WI38 (cell line): ENCODE results near the gene POLR2J.
"Not testable (repeated sequence)": the region's sequence is repeated elsewhere in the genome, so short reads cannot be mapped to it uniquely, and the experiment has no call there.

Experiments used
- H3K4me3 ChIP-seq: 2 replicates; pipeline ENCODE4 v1.5.1; 2011; ENCODE audit warnings: low read depth, mild to moderate bottlenecking, control low read depth, low read length
- TF ChIP-seq, protein P1 (sequence below): IDR thresholded peaks from 2 replicates; pipeline ENCODE4 v1.5.1; 2012; ENCODE audit warnings: low read depth, mild to moderate bottlenecking, control low read depth, low read length

POLR2J gene

DNA sequence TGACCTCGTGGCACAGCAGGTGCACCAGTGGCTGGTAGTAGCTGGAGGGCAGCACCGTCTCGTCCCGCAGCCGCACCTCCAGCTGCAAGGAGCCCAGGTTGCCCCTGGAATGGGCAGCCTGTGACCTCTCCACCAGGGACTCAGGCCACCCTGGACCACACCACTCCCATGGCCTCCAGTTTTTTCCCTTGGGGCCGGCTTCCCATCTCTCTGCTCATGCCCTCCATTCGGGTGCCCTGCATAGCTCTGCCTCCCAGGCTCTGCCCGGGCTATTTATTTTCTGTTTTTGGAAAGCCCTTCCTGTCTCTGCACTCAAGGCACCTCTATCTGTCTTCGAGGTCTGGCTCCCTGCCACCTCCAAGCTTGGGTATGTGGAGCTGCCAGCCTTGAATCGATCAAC, 18.1 kb upstream of the POLR2J start:
- not testable (repeated sequence) for H3K4me3 ChIP-seq

DNA sequence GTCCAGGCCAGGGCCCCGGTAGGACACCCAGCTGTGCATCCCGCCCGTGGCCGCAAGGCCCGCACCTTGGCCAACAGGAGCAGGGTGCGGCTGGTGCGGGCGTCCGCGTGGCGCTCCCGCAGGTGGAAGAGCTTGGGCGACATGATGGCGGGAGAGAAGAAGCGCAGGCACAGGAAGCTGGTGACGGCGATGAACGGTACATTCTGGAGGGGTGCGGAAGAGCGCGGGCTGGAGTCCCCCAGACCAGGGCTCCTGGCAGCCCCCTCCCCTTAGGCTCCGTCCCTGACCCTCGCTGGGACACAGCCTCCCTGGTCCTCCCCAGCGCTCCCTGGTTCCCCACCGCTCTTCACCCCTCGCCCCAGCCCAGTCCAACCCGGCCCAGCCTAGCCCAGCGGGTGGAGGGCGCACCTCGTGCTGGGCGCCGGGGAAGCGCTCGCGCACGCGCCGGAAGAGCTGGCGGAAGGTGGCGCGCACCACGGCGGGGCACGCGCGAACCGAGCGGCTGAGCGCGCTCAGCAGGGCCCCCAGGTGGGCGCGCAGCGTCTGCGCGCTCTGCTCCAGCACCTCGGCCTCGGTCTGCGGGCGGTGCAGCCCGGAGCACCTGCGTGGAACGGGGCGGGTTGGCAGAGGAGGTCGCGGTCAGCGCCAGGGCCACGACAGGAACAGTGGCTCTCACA, 15.9 kb upstream of the POLR2J start:
- not testable (repeated sequence) for H3K4me3 ChIP-seq

DNA sequence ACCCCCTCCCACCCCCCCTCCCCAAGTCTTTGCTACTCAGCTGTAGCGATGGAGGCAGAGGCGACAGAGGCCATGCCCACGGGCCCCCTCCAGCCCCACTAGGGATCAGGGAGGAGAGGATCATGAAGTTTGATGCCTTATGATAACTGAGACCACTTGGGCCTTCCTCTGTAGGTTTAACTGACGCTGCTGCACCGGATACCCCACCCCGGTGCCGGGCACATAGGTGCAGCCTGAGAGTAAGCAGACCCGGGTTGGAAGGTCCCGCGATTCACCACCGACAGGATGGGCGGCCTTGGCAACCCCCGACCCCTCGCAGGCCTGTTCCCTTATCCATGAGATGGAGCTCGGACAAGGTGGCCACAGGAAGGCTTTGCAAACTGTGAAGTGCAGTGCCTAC, 15.3 kb upstream of the POLR2J start:
- not testable (repeated sequence) for H3K4me3 ChIP-seq

DNA sequence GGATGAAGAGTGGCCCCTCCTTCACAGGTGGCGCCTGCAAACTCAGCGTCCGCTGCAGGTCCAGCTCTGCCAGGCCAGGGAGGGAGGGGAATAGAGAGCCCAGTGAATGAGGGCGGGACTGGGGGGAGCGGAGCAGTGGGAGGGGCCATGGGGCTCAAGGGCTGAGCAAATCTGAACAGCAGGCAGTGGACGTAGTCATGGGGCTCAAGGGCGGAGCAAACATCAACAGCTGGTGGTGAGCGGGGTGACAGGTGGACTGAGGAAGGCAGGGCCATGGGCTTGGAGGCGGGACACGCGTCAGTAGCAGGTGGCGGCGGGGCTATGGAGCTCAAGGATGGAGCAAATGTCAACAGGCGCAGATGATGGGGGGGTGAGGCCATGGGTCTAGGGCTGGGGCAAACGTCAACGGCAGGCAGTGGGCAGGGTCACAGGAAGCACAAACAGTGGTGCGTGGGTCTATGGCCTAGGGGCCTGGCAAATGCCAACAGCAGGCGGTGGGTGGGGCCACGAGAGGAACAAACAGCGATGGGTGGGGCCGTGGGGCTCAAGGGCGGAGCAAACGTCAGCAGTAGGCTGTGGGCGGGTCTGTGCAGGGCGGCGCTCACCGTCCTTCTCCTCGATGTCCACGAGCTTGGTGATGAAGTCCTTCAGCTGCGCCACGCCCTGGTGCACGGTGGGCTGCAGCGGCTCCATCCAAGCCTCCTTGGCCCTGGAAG, 14.7 kb upstream of the POLR2J start:
- H3K4me3 ChIP-seq: not testable (repeated sequence)

DNA sequence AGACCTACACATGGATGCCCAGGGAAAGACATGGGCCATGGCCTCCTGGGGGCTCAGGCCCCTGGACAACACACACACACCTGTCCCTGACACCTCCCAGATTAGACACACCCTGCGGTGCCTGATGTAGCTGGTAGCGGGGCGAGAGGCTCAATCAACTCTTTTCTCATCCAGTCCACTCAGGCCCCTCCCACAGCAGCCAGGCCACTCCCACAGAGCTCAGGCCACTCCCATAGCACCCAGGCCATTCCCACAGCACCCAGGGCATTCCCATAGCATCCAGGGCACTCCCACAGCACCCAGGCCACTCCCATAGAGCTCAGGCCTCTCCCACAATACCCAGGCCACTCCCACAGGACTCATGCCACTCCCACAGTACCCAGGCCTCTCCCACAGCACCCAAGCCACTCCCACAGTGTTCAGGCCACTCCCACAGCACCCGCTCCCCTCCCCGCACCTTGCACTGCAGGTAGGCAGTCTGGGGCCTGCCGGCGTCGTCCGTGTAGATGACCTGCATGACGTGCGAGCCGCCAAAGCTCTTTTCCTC, 11.9 kb upstream of the POLR2J start:
- not testable (repeated sequence) for H3K4me3 ChIP-seq

DNA sequence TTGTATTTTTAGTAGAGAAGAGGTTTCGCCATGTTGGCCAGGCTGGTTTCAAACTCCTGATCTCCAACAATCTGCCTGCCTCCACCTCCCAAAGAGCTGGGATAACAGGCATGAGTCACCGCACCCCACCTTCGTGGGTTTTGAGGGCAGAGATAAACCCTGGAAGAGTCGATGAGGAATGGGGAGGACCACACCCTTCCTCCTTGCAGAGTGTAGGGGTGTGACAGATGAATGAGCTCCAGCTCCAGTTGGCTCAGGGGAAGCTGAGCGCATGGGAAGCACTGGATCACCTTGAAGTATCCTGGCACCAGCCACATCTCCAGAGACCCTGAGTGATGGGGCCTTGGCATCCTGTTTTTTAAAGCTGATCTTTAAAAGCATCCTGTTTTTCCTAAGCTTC, 5.6 kb upstream of the POLR2J start:
- not testable (repeated sequence) for H3K4me3 ChIP-seq

DNA sequence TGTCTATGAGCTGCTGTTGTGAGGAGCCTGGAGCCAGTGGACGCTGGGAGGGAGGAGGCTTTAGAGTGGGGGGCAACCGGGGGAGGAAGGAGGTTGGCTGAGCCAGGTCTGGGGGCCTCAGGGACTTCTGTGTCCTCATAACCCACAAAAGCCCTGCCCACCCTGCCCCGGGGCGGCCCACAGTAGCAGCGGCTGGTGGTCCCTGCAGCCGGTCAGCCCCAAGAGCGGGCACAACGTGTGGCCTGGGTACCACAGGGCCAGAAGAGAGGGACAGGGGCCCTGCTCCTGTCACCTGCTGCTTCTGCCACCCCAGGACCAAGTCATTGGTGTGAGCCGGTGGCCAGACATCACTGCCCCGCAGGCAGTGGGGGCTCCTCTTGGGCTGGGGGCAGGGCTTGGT, 3.2 kb upstream of the POLR2J start:
- H3K4me3 ChIP-seq: not testable (repeated sequence)

DNA sequence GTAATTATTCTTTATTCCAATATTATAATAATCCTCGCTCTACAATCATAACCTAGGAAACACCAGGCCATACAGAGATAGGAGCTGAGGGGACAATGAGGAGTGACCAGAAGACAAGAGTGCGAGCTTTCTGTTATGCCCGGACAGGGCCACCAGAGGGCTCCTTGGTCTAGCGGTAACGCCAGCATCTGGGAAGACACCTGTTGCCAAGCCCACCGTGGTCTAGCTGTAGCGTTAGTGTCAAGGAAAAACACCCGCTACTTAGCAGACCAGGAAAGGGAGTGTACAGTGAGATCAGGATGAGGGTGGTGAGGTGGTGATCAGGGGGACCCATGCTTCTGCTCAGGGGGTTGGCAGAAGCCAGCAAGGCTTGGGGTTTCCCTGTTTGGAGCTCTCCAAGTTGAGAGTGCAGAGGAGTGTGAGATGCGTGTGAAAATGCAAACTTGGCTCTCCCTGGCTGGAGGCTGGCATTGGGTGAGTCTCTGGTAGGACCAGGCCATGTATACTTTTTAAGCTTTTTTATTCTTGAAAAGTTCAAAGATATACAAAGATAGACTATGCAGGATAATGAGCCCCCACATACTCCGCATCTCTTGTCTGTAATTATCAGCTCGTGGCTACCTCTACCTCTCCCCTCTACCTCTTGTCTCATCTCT, 1.4 kb upstream of the POLR2J start:
- TF ChIP-seq, protein P1, sequence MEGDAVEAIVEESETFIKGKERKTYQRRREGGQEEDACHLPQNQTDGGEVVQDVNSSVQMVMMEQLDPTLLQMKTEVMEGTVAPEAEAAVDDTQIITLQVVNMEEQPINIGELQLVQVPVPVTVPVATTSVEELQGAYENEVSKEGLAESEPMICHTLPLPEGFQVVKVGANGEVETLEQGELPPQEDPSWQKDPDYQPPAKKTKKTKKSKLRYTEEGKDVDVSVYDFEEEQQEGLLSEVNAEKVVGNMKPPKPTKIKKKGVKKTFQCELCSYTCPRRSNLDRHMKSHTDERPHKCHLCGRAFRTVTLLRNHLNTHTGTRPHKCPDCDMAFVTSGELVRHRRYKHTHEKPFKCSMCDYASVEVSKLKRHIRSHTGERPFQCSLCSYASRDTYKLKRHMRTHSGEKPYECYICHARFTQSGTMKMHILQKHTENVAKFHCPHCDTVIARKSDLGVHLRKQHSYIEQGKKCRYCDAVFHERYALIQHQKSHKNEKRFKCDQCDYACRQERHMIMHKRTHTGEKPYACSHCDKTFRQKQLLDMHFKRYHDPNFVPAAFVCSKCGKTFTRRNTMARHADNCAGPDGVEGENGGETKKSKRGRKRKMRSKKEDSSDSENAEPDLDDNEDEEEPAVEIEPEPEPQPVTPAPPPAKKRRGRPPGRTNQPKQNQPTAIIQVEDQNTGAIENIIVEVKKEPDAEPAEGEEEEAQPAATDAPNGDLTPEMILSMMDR: peak; percentile 32
- H3K4me3 ChIP-seq: not testable (repeated sequence)

DNA sequence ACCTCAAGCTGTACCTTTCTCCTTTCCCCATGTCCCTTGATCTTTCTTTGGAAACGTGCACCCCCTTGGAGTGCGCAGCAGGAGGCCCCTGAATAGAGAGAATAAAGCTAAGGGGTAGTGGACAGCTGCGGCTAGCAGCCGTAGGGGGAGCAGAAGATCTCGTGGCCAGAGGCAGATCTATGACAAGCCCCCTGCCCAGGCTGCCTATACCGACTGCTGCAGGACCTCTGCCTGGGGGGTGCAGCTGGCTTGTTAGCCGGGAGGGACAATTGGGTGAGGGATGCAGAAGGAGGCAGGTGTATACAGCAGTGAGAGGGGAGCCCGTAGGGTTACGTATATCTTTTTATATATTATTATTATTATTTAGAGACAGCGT, 475 bp upstream of the POLR2J start:
- H3K4me3 ChIP-seq: not testable (repeated sequence)

DNA sequence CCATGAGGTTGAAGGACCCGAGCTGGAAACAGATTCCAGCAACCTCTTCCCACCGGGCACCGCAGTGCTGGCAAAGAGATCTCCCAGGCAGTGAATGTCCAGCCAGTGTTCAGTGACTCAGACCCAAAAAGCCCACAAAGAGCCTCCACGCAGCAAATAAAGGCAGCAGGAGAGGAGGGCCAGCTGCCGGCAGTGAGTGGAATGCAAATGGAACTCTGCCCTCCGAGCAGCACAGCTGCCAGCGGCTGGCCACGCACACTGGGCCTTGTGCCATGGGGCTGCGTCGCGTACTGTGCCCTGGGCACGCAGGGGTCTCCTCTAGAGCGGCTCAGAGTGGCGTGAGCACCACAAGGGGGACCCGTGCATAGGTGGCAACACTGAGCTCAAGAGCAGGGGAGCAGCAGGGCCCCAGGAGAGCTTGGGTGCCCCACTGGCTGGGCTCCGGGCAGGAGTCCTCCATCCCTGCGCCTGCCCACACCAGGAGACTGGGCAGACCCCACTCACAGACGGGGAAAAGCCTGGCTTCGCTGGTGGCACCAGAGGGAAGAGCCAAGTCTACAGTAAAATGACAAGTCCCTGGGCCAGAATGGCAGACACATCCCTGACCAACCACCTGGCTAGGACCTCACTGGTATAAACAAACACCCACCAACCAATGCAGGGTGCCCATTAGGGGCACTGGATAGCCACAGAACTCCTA, 3.8 kb downstream of the POLR2J start:
- H3K4me3 ChIP-seq: not testable (repeated sequence)

DNA sequence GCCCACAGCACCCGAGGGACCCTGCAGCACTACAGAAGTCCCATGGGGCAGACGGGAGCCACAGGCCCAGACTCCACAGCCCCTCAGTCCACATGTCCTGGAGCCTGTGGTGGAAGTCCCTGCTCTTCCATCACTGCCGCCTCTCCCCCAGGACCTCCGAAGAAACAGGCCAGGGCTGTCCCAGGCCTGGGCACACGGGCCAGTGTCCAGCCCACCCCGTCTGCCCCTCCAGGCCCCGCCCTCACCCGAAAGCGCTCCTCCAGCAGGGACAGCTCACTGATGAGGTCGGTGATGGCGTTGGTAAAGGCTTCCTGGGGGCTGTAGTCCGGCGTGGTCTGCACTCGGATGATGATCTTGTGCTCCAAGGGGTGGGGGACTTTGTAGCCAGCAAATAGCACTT, 4.6 kb downstream of the POLR2J start:
- not testable (repeated sequence) for H3K4me3 ChIP-seq

DNA sequence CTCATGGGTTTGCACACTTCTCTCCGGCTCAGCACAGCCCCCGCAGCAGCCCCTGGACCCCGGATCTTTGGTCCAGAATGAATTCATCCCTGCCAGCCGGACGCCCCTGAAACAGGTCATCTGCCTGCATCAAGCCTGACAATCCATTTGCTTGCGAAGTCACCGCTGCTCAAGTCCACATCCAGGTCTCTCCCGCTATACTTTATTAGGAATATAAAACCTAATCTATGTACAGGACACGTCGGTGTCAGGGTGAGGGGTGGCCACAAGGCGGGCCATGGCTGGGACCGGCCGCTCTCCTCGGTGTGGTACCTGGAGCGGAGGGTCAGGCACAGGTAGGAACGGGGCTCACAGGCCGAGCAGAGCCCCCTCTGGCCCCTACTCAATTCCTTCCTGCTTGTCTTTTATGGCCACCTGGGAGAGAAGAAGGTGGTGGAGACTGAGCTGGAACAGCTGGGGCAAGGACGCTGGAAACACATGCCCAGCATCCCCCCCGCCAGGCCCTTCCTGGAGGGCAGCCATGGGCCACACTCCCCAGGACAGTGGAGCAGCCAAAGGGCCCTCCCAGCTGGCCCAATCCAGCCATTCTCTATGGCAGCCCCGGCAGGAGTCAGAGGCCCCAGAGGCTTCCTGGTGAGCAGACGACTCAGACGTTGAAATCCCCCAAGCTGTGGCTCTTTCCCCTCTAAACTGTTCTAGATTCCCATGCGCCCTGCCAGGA, 5.3 kb downstream of the POLR2J start:
- TF ChIP-seq, protein P1: no peak
- no peak overlapping the region for H3K4me3 ChIP-seq
